ENCODE measurements around the gene KIFC3.

KIFC3 gene

GRCh38 chr16:57800200-57801097 lies 1.8 kb downstream of the KIFC3 start:
- peaks cover 15% of the 10 kb centered on the region for H3K79me2 ChIP-seq (ENCODE audit: low read length)
- peaks cover 6% of the 10 kb centered on the region for H3F3A ChIP-seq (ENCODE audit: insufficient read depth, low read length)
- no peak overlapping the region for H3K4me2 ChIP-seq (ENCODE audit: low read depth, low read length)
- no peak for DNase-seq
- no peaks in the 10 kb centered on the region for H3K36me3 ChIP-seq (replicated peaks; ENCODE audit: insufficient read depth, low read length)
- H2AFZ ChIP-seq (ENCODE audit: low read length): no peak overlapping the region
- H3K27me3 ChIP-seq (replicated peaks; ENCODE audit: insufficient read depth, low read length): no peaks in the 10 kb centered on the region
- TF ChIP-seq EZH2phosphoT487 (IDR thresholded peaks at IDR 0.05; ENCODE audit: low read length) (no peak), CTCF (IDR thresholded peaks at IDR 0.05; ENCODE audit: low read length) (no peak), EZH2 (optimal IDR thresholded peaks at IDR 0.05; ENCODE audit: low read depth, low read length) (no peak)
- peaks cover 20% of the 10 kb centered on the region for H3K4me1 ChIP-seq (ENCODE audit: low read length)
- no peaks in the 10 kb centered on the region for H3K9me2 ChIP-seq (replicated peaks; ENCODE audit: insufficient read depth, low read length)
- no peaks in the 10 kb centered on the region for H3K9me3 ChIP-seq (replicated peaks; ENCODE audit: insufficient read depth, low read length)
- no peaks in the 10 kb centered on the region for H4K20me1 ChIP-seq (ENCODE audit: insufficient read depth, low read length)
- no peak overlapping the region for H3K9ac ChIP-seq (ENCODE audit: low read length)
- no peak overlapping the region for H3K4me3 ChIP-seq (ENCODE audit: low read length)
- H3K27ac ChIP-seq (ENCODE audit: low read length): no peak overlapping the region

GRCh38 chr16:57799600-57800199 lies 2.6 kb downstream of the KIFC3 start:
- no peak overlapping the region for H3K9ac ChIP-seq (ENCODE audit: low read length)

GRCh38 chr16:57798953-57799599 lies 3.2 kb downstream of the KIFC3 start:
- H3K4me3 ChIP-seq (ENCODE audit: low read length): no peak overlapping the region
- no peak overlapping the region for H3K9ac ChIP-seq (ENCODE audit: low read length)
- no peaks in the 10 kb centered on the region for H3K36me3 ChIP-seq (replicated peaks; ENCODE audit: insufficient read depth, low read length)
- H3K9me3 ChIP-seq (replicated peaks; ENCODE audit: insufficient read depth, low read length): no peaks in the 10 kb centered on the region
- peaks cover 6% of the 10 kb centered on the region for H3F3A ChIP-seq (ENCODE audit: insufficient read depth, low read length)
- TF ChIP-seq CTCF (IDR thresholded peaks at IDR 0.05; ENCODE audit: low read length) (no peak), EZH2 (optimal IDR thresholded peaks at IDR 0.05; ENCODE audit: low read depth, low read length) (no peak), EZH2phosphoT487 (IDR thresholded peaks at IDR 0.05; ENCODE audit: low read length) (no peak)
- no peaks in the 10 kb centered on the region for H4K20me1 ChIP-seq (ENCODE audit: insufficient read depth, low read length)
- no peak for DNase-seq
- no peaks in the 10 kb centered on the region for H3K27me3 ChIP-seq (replicated peaks; ENCODE audit: insufficient read depth, low read length)
- no peak overlapping the region for H3K4me2 ChIP-seq (ENCODE audit: low read depth, low read length)
- no peak overlapping the region for H2AFZ ChIP-seq (ENCODE audit: low read length)
- H3K27ac ChIP-seq (ENCODE audit: low read length): no peak overlapping the region
- no peaks in the 10 kb centered on the region for H3K9me2 ChIP-seq (replicated peaks; ENCODE audit: insufficient read depth, low read length)
- H3K79me2 ChIP-seq (ENCODE audit: low read length): peaks cover 24% of the 10 kb centered on the region
- peaks cover 27% of the 10 kb centered on the region for H3K4me1 ChIP-seq (ENCODE audit: low read length)

More at GRCh38 chr16:57799600-57800199, 2.6 kb downstream of the KIFC3 start:
- DNase-seq: no peak
- TF ChIP-seq CTCF (IDR thresholded peaks at IDR 0.05; ENCODE audit: low read length): no peak
- Histone ChIP-seq H3K27ac (ENCODE audit: low read length) (no peak overlapping the region), H4K20me1 (ENCODE audit: insufficient read depth, low read length) (no peaks in the 10 kb centered on the region), H3K36me3 (replicated peaks; ENCODE audit: insufficient read depth, low read length) (no peaks in the 10 kb centered on the region), H2AFZ (ENCODE audit: low read length) (no peak overlapping the region), H3K9me2 (replicated peaks; ENCODE audit: insufficient read depth, low read length) (no peaks in the 10 kb centered on the region), H3K4me3 (ENCODE audit: low read length) (no peak overlapping the region), H3K9me3 (replicated peaks; ENCODE audit: insufficient read depth, low read length) (no peaks in the 10 kb centered on the region), H3K4me1 (ENCODE audit: low read length) (peaks cover 26% of the 10 kb centered on the region), H3K79me2 (ENCODE audit: low read length) (peaks cover 20% of the 10 kb centered on the region), H3K4me2 (ENCODE audit: low read depth, low read length) (no peak overlapping the region), H3F3A (ENCODE audit: insufficient read depth, low read length) (peaks cover 6% of the 10 kb centered on the region), H3K27me3 (replicated peaks; ENCODE audit: insufficient read depth, low read length) (no peaks in the 10 kb centered on the region)
